Heart right ventricle (tissue), 16 donors: ENCODE data around the gene USP2. TPM values are rescaled to one million over a fixed set of nuclear protein-coding genes. Genes with fewer than 3 reads are reported as not detected.

Source experiments
- ATAC-seq, 8 donors: fragments of 200-7000 bp; cut with Tn5 transposase; one replicate each; pipeline ENCODE4 v1.9.1; 2020; ENCODE audit warnings: mild to moderate bottlenecking in 8 of 8, moderate library complexity in 8 of 8, moderate number of reproducible peaks in 1 of 8
- DNase-seq, 2 donors: peaks; one replicate each; pipeline ENCODE4 v3.0.0-alpha.2; 2020
- H3K27ac ChIP-seq, 10 donors: fragments of 200-600 bp; sonication (generic) in 2 of 10; one replicate each; pipeline versions ENCODE4 v1.5.0 to v1.8.0; 2020 to 2022; ENCODE audit warnings: mild to moderate bottlenecking in 3 of 10
- H3K27me3 ChIP-seq, 7 donors: fragments of 200-600 bp; one replicate each; pipeline ENCODE4 v1.8.0; 2021 to 2022; ENCODE audit warnings: mild to moderate bottlenecking in 2 of 7
- H3K36me3 ChIP-seq, 9 donors: fragments of 200-600 bp; sonication (generic) in 1 of 9; one replicate each; pipeline versions ENCODE4 v1.5.0 to v1.8.0; 2020 to 2022; ENCODE audit warnings: mild to moderate bottlenecking in 2 of 9
- H3K4me1 ChIP-seq, 9 donors: fragments of 200-600 bp; sonication (generic) in 1 of 9; one replicate each; pipeline versions ENCODE4 v1.5.0 to v1.8.0; 2020 to 2022; ENCODE audit warnings: mild to moderate bottlenecking in 4 of 9
- H3K4me3 ChIP-seq, 10 donors: fragments of 200-600 bp; sonication (generic) in 2 of 10; one replicate each; pipeline versions ENCODE4 v1.5.0 to v1.8.0; 2020 to 2022; ENCODE audit warnings: mild to moderate bottlenecking in 7 of 10, moderate library complexity in 2 of 10
- H3K9me3 ChIP-seq, 11 donors: fragments of 200-600 bp in 10 of 11; sonication (generic) in 2 of 11; one replicate each; pipeline versions ENCODE4 v1.5.0 to v1.8.0; 2013 to 2022; ENCODE audit warnings: mild to moderate bottlenecking in 2 of 11, control low read depth in 1 of 11, moderate library complexity in 1 of 11
- CTCF ChIP-seq, 9 donors: fragments of 200-600 bp; sonication (generic) in 2 of 9; IDR thresholded peaks; one replicate each; pipeline versions ENCODE4 v1.5.0 to v1.8.0; 2021 to 2022; ENCODE audit warnings: antibody characterized with exemption in 9 of 9, mild to moderate bottlenecking in 5 of 9, moderate library complexity in 1 of 9
- whole genome bisulfite sequencing, 2 donors: extraction: QIAGEN DNeasy Blood & Tissue Kit; methylation state at CpG; one replicate each; pipeline ENCODE4 v1.1.7; 2013; ENCODE audit warnings: inconsistent platforms in 1 of 2; 5-methylcytosine and 5-hydroxymethylcytosine counted together
- intact Hi-C, 10 donors: fragments of 100-400 bp; cut with DNase I; formaldehyde crosslinking; loops; one replicate each; pipeline versions ENCODE4 v1.11.1 to v1.14.2; 2022
- polyA plus RNA-seq, 2 donors: library from polyadenylated mRNA; stranded (reverse); fragments of 200-250 nt; gene quantifications; one replicate each; pipeline ENCODE4 v1.2.3, GENCODE V29; 2013
- total RNA-seq, 10 donors: library from RNA; stranded (reverse); fragmentation: NEBNext Ultra II Directional in 3 of 10; extraction: Animal tissue kit (Norgen Biotek cat#: 25700) in 3 of 10; gene quantifications; one replicate each; pipeline versions ENCODE4 v1.2.1 to v1.2.4, GENCODE V29; 2021 to 2023
- donor health status: Arrhythmogenic right ventricular cardiomyopathy.
- donor health status: ischemic (EF 13 %, LVEDD 7.1; RV severe dilation, severe dysfunction).
- donor health status: healthy with polysubstance abuse.
- donor health status: DM: no; HTN: yes; CAD: no.
- donor health status: DM: no; HTN: no; CAD: no.
- donor health status: ischemic (EF 25% LVEDD 6.9; RV normal size, moderate dysfunction).
- donor health status: ischemic (EF 25% LVEDD 5.7; RV mildly dilated, moderate dysfunction).
- donor health status: healthy.
- donor health status: DM: yes; HTN: yes; CAD: no.
- donor health status: Ischemic cardiomyopathy.
- donor health status: ischemic (EF 35%, LVEDD 5.7; RV mildly dilated, moderate dysfunction).
- donor health status: nonischemic (EF 11% LVEDD 7.7; RV severe dilation, severe dysfunction).
- donor health status: DM: yes; HTN: yes; CAD: no.
- donor health status: PGD.
- donor health status: ischemic (EF 29% LVEDD 5.4; RV normal size, mild dysfunction).
- donor health status: nonischemic (EF 23%, LVEDD 6.1; RV moderate dilation, normal function).

The USP2 gene
- total and polyA plus RNA-seq, 12 donors, result 42.0 to 183 (median 130) TPM

- WGBS, 2 donors, result 84 to 86% methylated on average over 16 of the region's 16 CpGs
- no peak for ATAC-seq
- no peak for TF ChIP-seq CTCF (IDR thresholded peaks at IDR 0.05)
- Histone ChIP-seq H3K4me3 (no peak overlapping the region), H3K27me3 (peaks cover 0 to 38% (median 29%) of the 10 kb centered on the region in 7 donors), H3K27ac (no peak overlapping the region), H3K36me3 (peaks cover 0 to 4% (median 0%) of the 10 kb centered on the region in 9 donors), H3K4me1 (peaks cover 3 to 14% (median 7%) of the 10 kb centered on the region in 9 donors), H3K9me3 (no peaks in the 10 kb centered on the region)
- DNase-seq, result no peak
- intact Hi-C loops, result no loop called here
Observed at GRCh38 chr11:119416606-119417580, 35.4 kb upstream of the USP2 start.

GRCh38 chr11:119415966-119416365 is 34.5 kb upstream of the USP2 start:
- Histone ChIP-seq H3K27ac (no peak overlapping the region), H3K4me3 (no peak overlapping the region), H3K36me3 (peaks cover 0 to 4% (median 0%) of the 10 kb centered on the region in 9 donors), H3K27me3 (peaks cover 0 to 30% (median 20%) of the 10 kb centered on the region in 7 donors), H3K9me3 (no peaks in the 10 kb centered on the region), H3K4me1 (peaks cover 0 to 5% (median 0%) of the 10 kb centered on the region in 9 donors)
- no peak for TF ChIP-seq CTCF (IDR thresholded peaks at IDR 0.05)
- WGBS, 2 donors, result 89 to 92% methylated on average over 10 of the region's 10 CpGs
- DNase-seq (no peak), ATAC-seq (no peak)
- intact Hi-C loops, result no loop called here

GRCh38 chr11:119415517-119415916 is 34.0 kb upstream of the USP2 start:
- Histone ChIP-seq H3K9me3 (no peaks in the 10 kb centered on the region), H3K4me1 (peaks cover 0 to under 1% (median 0%) of the 10 kb centered on the region in 9 donors), H3K4me3 (no peak overlapping the region), H3K27me3 (peaks cover 0 to 25% (median 15%) of the 10 kb centered on the region in 7 donors), H3K36me3 (peaks cover 0 to 4% (median 0%) of the 10 kb centered on the region in 9 donors), H3K27ac (no peak overlapping the region)
- TF ChIP-seq CTCF (IDR thresholded peaks at IDR 0.05), result no peak
- WGBS, 2 donors, result 95 to 96% methylated on average over 3 of the region's 3 CpGs
- intact Hi-C loops, result no loop called here
- ATAC-seq, result no peak
- DNase-seq, result no peak

- Histone ChIP-seq H3K27me3 (peaks cover 0 to 17% (median 7%) of the 10 kb centered on the region in 7 donors), H3K4me1 (no peaks in the 10 kb centered on the region), H3K27ac (no peak overlapping the region), H3K9me3 (no peaks in the 10 kb centered on the region), H3K36me3 (peaks cover 0 to 2% (median 0%) of the 10 kb centered on the region in 9 donors), H3K4me3 (no peak overlapping the region)
- intact Hi-C loops, result no loop called here
- ATAC-seq, result no peak
- DNase-seq, result no peak
- no peak for TF ChIP-seq CTCF (IDR thresholded peaks at IDR 0.05)
Observed at GRCh38 chr11:119414734-119415133, 33.2 kb upstream of the USP2 start.
